Retinal pigment epithelial cell (primary cell): ENCODE data around the gene TENT5A.

Experiments
- DNase-seq: peaks from one replicate; pipeline ENCODE4 v3.0.0-alpha.2; 2010; ENCODE audit warnings: low read depth
- H3K4me3 ChIP-seq: 2 replicates; pipeline ENCODE4 v1.5.1; 2011; ENCODE audit warnings: mild to moderate bottlenecking, low read length, control low read depth, moderate library complexity
- TF ChIP-seq, protein P1 (sequence below): conservative IDR thresholded peaks from 2 replicates; pipeline ENCODE4 v1.5.1; 2011; ENCODE audit warnings: low read depth, low read length, control low read depth, inconsistent platforms

Gene TENT5A

DNA sequence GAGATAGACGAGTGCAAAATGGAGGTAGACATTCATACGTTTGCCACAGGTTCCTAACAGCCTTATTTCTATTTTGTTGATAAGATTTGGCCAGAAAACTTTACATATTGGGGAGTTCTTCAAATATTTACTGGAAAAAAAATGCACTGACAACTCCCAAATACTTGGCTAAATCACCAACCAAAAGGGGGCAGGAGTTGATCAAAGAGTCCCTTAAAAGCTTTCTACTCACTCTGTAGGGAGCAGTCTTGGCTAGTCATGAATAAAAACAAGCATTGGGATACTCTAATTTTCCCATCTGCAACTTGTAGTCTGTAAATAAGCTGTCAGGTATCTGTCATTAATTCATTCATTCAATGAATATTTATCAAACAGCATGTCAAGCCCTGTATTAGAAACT is 18.4 kb downstream of the TENT5A start:
- DNase-seq: no peak
- TF ChIP-seq, protein P1, sequence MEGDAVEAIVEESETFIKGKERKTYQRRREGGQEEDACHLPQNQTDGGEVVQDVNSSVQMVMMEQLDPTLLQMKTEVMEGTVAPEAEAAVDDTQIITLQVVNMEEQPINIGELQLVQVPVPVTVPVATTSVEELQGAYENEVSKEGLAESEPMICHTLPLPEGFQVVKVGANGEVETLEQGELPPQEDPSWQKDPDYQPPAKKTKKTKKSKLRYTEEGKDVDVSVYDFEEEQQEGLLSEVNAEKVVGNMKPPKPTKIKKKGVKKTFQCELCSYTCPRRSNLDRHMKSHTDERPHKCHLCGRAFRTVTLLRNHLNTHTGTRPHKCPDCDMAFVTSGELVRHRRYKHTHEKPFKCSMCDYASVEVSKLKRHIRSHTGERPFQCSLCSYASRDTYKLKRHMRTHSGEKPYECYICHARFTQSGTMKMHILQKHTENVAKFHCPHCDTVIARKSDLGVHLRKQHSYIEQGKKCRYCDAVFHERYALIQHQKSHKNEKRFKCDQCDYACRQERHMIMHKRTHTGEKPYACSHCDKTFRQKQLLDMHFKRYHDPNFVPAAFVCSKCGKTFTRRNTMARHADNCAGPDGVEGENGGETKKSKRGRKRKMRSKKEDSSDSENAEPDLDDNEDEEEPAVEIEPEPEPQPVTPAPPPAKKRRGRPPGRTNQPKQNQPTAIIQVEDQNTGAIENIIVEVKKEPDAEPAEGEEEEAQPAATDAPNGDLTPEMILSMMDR: no peak
- no peak overlapping the region for H3K4me3 ChIP-seq

DNA sequence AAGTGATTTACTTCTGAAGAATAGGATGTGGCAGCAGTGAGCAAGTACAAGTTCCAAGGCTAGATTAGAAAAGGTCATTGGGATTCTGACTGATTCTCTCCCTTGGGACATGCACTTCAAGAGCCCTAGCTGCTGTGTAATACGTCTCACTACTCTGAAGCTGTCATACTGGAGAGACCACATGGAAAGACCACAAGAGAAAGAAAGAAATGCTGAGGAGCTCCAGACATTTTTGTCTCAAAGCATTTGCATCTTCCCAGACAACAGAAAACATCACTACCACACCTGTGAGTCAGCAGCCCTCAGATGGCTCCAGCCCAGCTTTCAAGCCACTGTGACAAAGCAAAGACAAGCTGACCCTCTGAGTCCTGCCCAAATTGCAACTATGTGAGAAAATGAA is 20.7 kb downstream of the TENT5A start:
- DNase-seq: no peak
- no peak overlapping the region for H3K4me3 ChIP-seq
- TF ChIP-seq, protein P1: no peak

DNA sequence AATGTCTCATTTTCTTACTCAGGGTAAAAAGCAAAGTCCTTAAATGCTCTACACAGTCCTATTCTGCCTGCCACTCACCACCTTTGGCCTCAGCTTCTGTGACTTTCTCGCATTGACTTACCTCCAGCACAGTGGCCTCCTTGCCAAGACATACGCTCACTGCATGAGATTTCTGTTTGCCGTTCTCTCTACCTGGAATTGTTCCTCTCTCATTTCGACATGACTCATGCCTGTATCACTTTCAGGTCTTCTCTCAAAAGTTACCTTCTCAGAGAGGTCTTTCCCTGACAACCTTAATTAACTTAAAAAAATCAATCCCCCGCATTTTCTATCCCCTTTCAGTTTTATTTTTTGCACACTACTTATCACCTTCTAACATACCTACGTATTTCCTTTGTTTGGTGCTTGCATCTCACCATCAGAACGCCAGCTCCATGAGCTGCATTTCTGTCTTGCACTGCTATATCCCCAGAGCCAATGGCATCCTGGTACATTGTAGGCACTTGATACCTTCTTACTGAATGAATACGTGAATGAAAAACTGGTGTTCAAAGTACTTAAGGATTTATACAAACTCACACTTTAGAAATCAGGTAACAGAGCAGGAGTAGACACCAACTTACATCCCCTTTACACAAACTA is 24.5 kb downstream of the TENT5A start:
- TF ChIP-seq, protein P1: no peak
- no peak for DNase-seq
- H3K4me3 ChIP-seq: no peak overlapping the region

DNA sequence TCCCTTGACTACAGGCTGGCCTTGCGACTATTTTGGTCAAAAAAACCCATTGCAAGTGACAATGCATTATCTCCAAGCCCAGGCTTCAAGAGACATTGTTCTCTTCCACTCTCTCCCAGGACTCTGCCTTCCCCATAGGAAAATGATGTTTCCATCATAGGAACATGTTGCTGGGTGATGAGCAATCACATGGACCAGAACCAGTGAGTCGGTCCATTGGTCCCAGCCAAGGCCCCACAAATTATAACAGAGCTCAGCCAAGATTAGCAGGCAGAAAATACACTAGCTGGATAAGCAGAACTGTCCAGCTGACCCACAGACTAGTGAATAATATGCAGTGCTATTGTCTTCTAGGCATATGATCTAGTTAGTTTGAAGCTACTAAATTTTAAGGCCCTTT is 27.4 kb downstream of the TENT5A start:
- no peak overlapping the region for H3K4me3 ChIP-seq
- TF ChIP-seq, protein P1: no peak
- no peak for DNase-seq

DNA sequence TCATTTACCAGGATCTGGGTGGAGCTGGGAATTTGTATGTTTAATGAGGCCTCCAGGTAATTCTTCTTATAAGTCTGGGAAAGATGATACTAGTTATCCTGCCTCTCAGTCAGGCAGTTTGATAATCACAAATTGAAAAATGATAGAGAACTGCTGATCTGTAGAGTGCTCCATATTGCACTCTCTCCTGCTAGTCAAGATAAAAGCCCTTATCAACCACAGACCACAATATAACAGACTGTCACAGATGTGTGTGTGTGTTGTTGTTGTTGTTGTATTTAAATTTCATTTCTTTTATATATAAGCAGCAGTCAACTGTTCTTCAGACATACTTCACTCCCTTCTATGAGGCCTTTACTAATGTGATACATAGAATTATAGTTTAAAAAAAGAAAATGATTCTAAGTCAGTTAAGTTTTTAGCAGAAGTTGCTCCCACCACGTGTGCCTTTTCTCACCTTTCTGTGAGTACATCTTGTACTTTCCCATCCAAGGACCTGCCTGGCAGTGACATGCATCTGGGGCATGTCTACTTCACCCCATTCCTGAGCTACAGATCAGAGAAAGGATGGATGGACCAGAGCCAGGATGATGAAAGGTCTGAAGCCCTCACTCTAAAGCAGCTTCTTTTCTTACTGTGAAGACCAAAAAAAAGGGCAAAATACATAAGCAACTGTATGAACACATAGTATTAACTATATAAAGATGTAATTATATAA is 29.8 kb downstream of the TENT5A start:
- DNase-seq: no peak
- TF ChIP-seq, protein P1: no peak
- no peak overlapping the region for H3K4me3 ChIP-seq

DNA sequence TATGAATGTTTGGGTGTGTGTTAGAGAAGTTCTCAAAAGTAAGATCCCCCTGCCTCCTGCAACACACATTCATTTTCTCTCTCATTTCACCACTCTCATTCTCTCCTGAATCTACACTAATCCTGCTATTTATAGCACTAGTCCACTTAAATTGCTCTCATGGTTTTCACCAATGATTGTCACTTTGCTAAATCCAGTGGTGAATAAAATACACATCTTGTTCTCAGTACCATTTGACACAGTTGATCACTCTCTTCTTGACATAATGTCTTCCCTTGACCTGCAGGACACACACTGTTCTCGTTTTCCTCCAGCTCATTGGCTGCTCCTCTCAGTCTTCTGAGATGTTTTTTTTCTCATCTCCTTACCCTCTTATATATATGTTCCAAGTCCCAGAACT is 32.1 kb downstream of the TENT5A start:
- no peak overlapping the region for H3K4me3 ChIP-seq
- TF ChIP-seq, protein P1: no peak

DNA sequence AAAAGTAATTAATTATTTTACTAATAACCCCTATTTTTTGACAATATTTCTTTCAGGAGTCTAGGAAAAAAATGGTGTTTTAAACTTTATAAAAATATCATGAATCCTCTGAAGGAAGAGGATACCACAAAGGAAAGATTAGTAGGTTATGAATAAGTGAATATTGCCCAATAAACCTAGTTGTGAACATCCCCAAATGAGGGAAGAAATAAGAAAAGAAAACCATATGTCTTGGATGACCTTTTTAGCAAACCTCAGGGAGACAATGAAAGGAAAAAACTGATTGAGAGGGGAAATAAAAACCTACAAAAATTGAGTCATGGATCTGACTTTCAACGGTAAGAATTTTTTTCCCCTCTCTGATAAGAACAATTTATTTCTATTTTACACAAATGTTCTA is 34.4 kb downstream of the TENT5A start:
- TF ChIP-seq, protein P1: no peak
- no peak overlapping the region for H3K4me3 ChIP-seq
- DNase-seq: no peak

More for the DNA sequence above, 32.1 kb downstream of the TENT5A start:
- no peak for DNase-seq
